ENCODE measurements around the gene BATF3.

Gene BATF3

GRCh38 chr1:212670301-212670700 lies 29.3 kb downstream of the BATF3 start:
- H3K36me3 ChIP-seq (ENCODE audit: insufficient read depth, low read length) = no peaks in the 10 kb centered on the region

DNA sequence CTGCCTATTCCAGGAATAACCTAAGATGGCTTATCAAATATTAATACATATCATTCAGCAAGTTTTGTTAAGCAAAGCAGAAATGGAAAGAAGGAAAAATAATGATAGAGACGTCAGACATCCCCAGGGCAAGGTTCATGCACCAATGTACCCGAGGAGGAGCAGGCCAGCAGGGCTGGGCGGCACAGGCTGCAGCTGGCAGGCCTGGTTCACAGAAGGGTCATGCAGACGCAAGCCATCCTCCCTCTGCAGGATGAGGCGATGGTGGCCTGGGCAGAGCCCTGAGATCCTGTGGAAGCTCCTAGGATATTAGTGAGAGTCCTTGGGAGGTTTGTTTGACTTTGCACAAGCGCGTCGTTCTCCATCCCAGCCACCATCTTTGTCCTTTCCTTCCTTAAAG lies 30.0 kb downstream of the BATF3 start:
- no peaks in the 10 kb centered on the region for H3K9me2 ChIP-seq (replicated peaks; ENCODE audit: low read depth, low read length)
- H4K20me1 ChIP-seq (ENCODE audit: insufficient read depth, low read length, poor library complexity, severe bottlenecking) = no peaks in the 10 kb centered on the region
- H3K9ac ChIP-seq (ENCODE audit: low read depth, low read length, poor library complexity, severe bottlenecking) = no peak overlapping the region
- H3K36me3 ChIP-seq (ENCODE audit: insufficient read depth, low read length) = no peaks in the 10 kb centered on the region
- 0 out of 2 replicates have a peak, but pooled peaks cover 2% of the 10 kb centered on the region for H3F3A ChIP-seq (ENCODE audit: low read depth)
- TF ChIP-seq EZH2phosphoT487 (IDR thresholded peaks at IDR 0.05; ENCODE audit: borderline replicate concordance) = no peak
- TF ChIP-seq, protein P1, sequence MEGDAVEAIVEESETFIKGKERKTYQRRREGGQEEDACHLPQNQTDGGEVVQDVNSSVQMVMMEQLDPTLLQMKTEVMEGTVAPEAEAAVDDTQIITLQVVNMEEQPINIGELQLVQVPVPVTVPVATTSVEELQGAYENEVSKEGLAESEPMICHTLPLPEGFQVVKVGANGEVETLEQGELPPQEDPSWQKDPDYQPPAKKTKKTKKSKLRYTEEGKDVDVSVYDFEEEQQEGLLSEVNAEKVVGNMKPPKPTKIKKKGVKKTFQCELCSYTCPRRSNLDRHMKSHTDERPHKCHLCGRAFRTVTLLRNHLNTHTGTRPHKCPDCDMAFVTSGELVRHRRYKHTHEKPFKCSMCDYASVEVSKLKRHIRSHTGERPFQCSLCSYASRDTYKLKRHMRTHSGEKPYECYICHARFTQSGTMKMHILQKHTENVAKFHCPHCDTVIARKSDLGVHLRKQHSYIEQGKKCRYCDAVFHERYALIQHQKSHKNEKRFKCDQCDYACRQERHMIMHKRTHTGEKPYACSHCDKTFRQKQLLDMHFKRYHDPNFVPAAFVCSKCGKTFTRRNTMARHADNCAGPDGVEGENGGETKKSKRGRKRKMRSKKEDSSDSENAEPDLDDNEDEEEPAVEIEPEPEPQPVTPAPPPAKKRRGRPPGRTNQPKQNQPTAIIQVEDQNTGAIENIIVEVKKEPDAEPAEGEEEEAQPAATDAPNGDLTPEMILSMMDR (conservative IDR thresholded peaks at IDR 0.05; ENCODE audit: low read length) = no peak
- H2AFZ ChIP-seq (ENCODE audit: low read length) = no peak overlapping the region
- no peak overlapping the region for H3K4me3 ChIP-seq (ENCODE audit: low read length, poor library complexity, severe bottlenecking)
- no peaks in the 10 kb centered on the region for H3K79me2 ChIP-seq (ENCODE audit: insufficient read depth, low read length)
- H3K4me2 ChIP-seq (ENCODE audit: low read depth, low read length, poor library complexity, severe bottlenecking) = no peak overlapping the region
- no peaks in the 10 kb centered on the region for H3K9me3 ChIP-seq (ENCODE audit: insufficient read depth, low read depth, low read length)
- no peaks in the 10 kb centered on the region for H3K27me3 ChIP-seq (ENCODE audit: insufficient read depth, low read length, poor library complexity, severe bottlenecking)
- peaks cover 37% of the 10 kb centered on the region for H3K4me1 ChIP-seq (ENCODE audit: insufficient read depth, low read length, poor library complexity, severe bottlenecking)

More at GRCh38 chr1:212670301-212670700, 29.3 kb downstream of the BATF3 start:
- Histone ChIP-seq H3K4me1 (ENCODE audit: insufficient read depth, low read length, poor library complexity, severe bottlenecking) (peaks cover 37% of the 10 kb centered on the region), H3F3A (ENCODE audit: low read depth) (0 out of 2 replicates have a peak, but pooled peaks cover 2% of the 10 kb centered on the region), H4K20me1 (ENCODE audit: insufficient read depth, low read length, poor library complexity, severe bottlenecking) (no peaks in the 10 kb centered on the region), H2AFZ (ENCODE audit: low read length) (no peak overlapping the region), H3K27me3 (ENCODE audit: insufficient read depth, low read length, poor library complexity, severe bottlenecking) (no peaks in the 10 kb centered on the region), H3K4me3 (ENCODE audit: low read length, poor library complexity, severe bottlenecking) (no peak overlapping the region), H3K79me2 (ENCODE audit: insufficient read depth, low read length) (no peaks in the 10 kb centered on the region), H3K9me2 (replicated peaks; ENCODE audit: low read depth, low read length) (no peaks in the 10 kb centered on the region), H3K4me2 (ENCODE audit: low read depth, low read length, poor library complexity, severe bottlenecking) (no peak overlapping the region), H3K9ac (ENCODE audit: low read depth, low read length, poor library complexity, severe bottlenecking) (no peak overlapping the region), H3K9me3 (ENCODE audit: insufficient read depth, low read depth, low read length) (no peaks in the 10 kb centered on the region)
- TF ChIP-seq, protein P1 (conservative IDR thresholded peaks at IDR 0.05; ENCODE audit: low read length) = no peak
- TF ChIP-seq EZH2phosphoT487 (IDR thresholded peaks at IDR 0.05; ENCODE audit: borderline replicate concordance) = no peak

- peak overlapping the region; percentile 36; the same call in 1 of the 2 replicates for H2AFZ ChIP-seq (ENCODE audit: low read length)
- H3K4me3 ChIP-seq (ENCODE audit: low read length, poor library complexity, severe bottlenecking) = no peak overlapping the region
- H3K79me2 ChIP-seq (ENCODE audit: insufficient read depth, low read length) = no peaks in the 10 kb centered on the region
- TF ChIP-seq, protein P1 (conservative IDR thresholded peaks at IDR 0.05; ENCODE audit: low read length) = peak; percentile 79
- TF ChIP-seq EZH2phosphoT487 (IDR thresholded peaks at IDR 0.05; ENCODE audit: borderline replicate concordance) = no peak
- no peaks in the 10 kb centered on the region for H3K9me3 ChIP-seq (ENCODE audit: insufficient read depth, low read depth, low read length)
- no peak overlapping the region for H3K4me2 ChIP-seq (ENCODE audit: low read depth, low read length, poor library complexity, severe bottlenecking)
- H3K27me3 ChIP-seq (ENCODE audit: insufficient read depth, low read length, poor library complexity, severe bottlenecking) = no peaks in the 10 kb centered on the region
- H3K9me2 ChIP-seq (replicated peaks; ENCODE audit: low read depth, low read length) = no peaks in the 10 kb centered on the region
- no peak overlapping the region for H3K9ac ChIP-seq (ENCODE audit: low read depth, low read length, poor library complexity, severe bottlenecking)
- peaks cover 37% of the 10 kb centered on the region for H3K4me1 ChIP-seq (ENCODE audit: insufficient read depth, low read length, poor library complexity, severe bottlenecking)
- no peaks in the 10 kb centered on the region for H3K36me3 ChIP-seq (ENCODE audit: insufficient read depth, low read length)
- peaks cover 2% of the 10 kb centered on the region; the same call in 1 of the 2 replicates for H3F3A ChIP-seq (ENCODE audit: low read depth)
- no peaks in the 10 kb centered on the region for H4K20me1 ChIP-seq (ENCODE audit: insufficient read depth, low read length, poor library complexity, severe bottlenecking)
Measured at GRCh38 chr1:212669102-212669501, 30.5 kb downstream of the BATF3 start.
